H1 (cell line): ENCODE results near the gene CDC42EP5. TPM values are rescaled to one million over a fixed set of nuclear protein-coding genes. Genes with fewer than 3 reads are reported as not detected.
A peak's percentile ranks its signal among the peaks of the same experiment; 100 is the strongest.

ENCODE experiments used
- CTCF ChIA-PET: fragments of 300-600 bp; sonication (Branson Sonifier 250); formaldehyde crosslinking; loops from one replicate; lab custom pipeline; 2021; ENCODE audit not compliant: partially characterized antibody; lab: Charles Lee
- POLR2A ChIA-PET: fragments of 300-600 bp; sonication (Branson Sonifier 250); formaldehyde crosslinking; loops from one replicate; lab custom pipeline; 2021; ENCODE audit warnings: inconsistent platforms; ENCODE audit not compliant: partially characterized antibody; lab: Charles Lee
- DNase-seq, 2 experiments: peaks; one replicate each; pipeline versions ENCODE4 v3.0.0 to v3.0.0-alpha.2; 2010 to 2022; ENCODE audit warnings: low spot score in 2 of 2, low read depth in 1 of 2, mixed read lengths in 1 of 2
- FAIRE-seq: peaks from 2 replicates; lab custom pipeline; 2011; peaks lifted over from hg19 to GRCh38; lab: Jason Lieb, UNC
- H2AFZ ChIP-seq: 2 replicates; pipeline ENCODE4 v1.8.1; 2012; ENCODE audit warnings: low read length, inconsistent platforms
- H2AK5ac ChIP-seq: 2 replicates; pipeline ENCODE4 v1.6.1; 2013; ENCODE audit warnings: low read depth, low read length
- H2BK120ac ChIP-seq: replicated peaks from 2 replicates; pipeline ENCODE3; 2013; ENCODE audit warnings: low read depth, low read length, inconsistent platforms
- H2BK12ac ChIP-seq: 2 replicates; pipeline ENCODE4 v1.6.1; 2013; ENCODE audit warnings: low read depth, low read length
- H2BK15ac ChIP-seq: 2 replicates; pipeline ENCODE4 v1.6.1; 2013; ENCODE audit warnings: low read length
- H2BK20ac ChIP-seq: 2 replicates; pipeline ENCODE4 v1.6.1; 2013; ENCODE audit warnings: low read length
- H2BK5ac ChIP-seq: 2 replicates; pipeline ENCODE4 v1.6.1; 2013; ENCODE audit warnings: low read depth, low read length
- H3K14ac ChIP-seq: 2 replicates; pipeline ENCODE4 v1.6.1; 2013; ENCODE audit warnings: inconsistent platforms; ENCODE audit not compliant: insufficient read length
- H3K18ac ChIP-seq: 2 replicates; pipeline ENCODE4 v1.6.1; 2013; ENCODE audit warnings: low read length; ENCODE audit errors: extremely low read depth
- H3K23ac ChIP-seq: 2 replicates; pipeline ENCODE4 v1.6.1; 2013; ENCODE audit warnings: inconsistent platforms; ENCODE audit not compliant: insufficient read length
- H3K23me2 ChIP-seq: 2 replicates; pipeline ENCODE4 v1.6.1; 2013; ENCODE audit warnings: low read depth, low read length
- H3K27ac ChIP-seq: 2 replicates; pipeline ENCODE4 v1.6.1; 2011; ENCODE audit warnings: low read depth, low read length, inconsistent platforms
- H3K27me3 ChIP-seq, 4 experiments: replicated peaks in 1 of 4; 1 replicate in 1 of 4; 2 replicates in 3 of 4; pipeline versions ENCODE4 v1.6.1 to v1.8.1; 2011 to 2013; ENCODE audit warnings: low read length in 3 of 4, mild to moderate bottlenecking in 3 of 4, inconsistent platforms in 2 of 4, mixed read lengths in 2 of 4, moderate library complexity in 1 of 4; ENCODE audit not compliant: control insufficient read depth in 3 of 4, insufficient read depth in 3 of 4; ENCODE audit errors: extremely low read depth in 1 of 4
- H3K36me3 ChIP-seq, 4 experiments: 2 replicates each; pipeline versions ENCODE4 v1.6.1 to v1.8.1; 2011 to 2013; ENCODE audit warnings: mild to moderate bottlenecking in 4 of 4, low read length in 3 of 4, moderate library complexity in 2 of 4, control low read depth in 1 of 4, inconsistent platforms in 1 of 4; ENCODE audit not compliant: insufficient read depth in 4 of 4, control insufficient read depth in 2 of 4
- H3K4ac ChIP-seq: replicated peaks from 2 replicates; pipeline ENCODE3; 2013; ENCODE audit warnings: low read length, low read depth, mixed read lengths, inconsistent platforms; ENCODE audit not compliant: insufficient read length
- H3K4me1 ChIP-seq, 4 experiments: replicated peaks in 1 of 4; 1 replicate in 1 of 4; 2 replicates in 3 of 4; pipeline versions ENCODE4 v1.6.1 to v1.8.1; 2011 to 2013; ENCODE audit warnings: low read length in 3 of 4, inconsistent platforms in 2 of 4, mixed read lengths in 1 of 4; ENCODE audit not compliant: insufficient read depth in 4 of 4, control insufficient read depth in 3 of 4
- H3K4me2 ChIP-seq, 2 experiments: 2 replicates each; pipeline versions ENCODE4 v1.6.1 to v1.8.1; 2011 to 2013; ENCODE audit warnings: low read depth in 2 of 2, low read length in 2 of 2, control low read depth in 1 of 2, inconsistent platforms in 1 of 2, mild to moderate bottlenecking in 1 of 2; ENCODE audit not compliant: insufficient read depth in 1 of 2
- H3K4me3 ChIP-seq, 4 experiments: fragments of 200-600, 300-600 bp in 1 of 4; sonication (generic), shearing (Covaris generic), sonication (Bioruptor Twin) in 1 of 4; 2 replicates each; pipeline versions ENCODE4 v1.5.1 to v1.8.1; 2011 to 2016; ENCODE audit warnings: low read length in 4 of 4, low read depth in 3 of 4, control low read depth in 2 of 4, inconsistent platforms in 2 of 4, mild to moderate bottlenecking in 2 of 4, mixed read lengths in 1 of 4, moderate library complexity in 1 of 4; ENCODE audit not compliant: insufficient read depth in 2 of 4; ENCODE audit errors: extremely low read depth in 1 of 4
- H3K56ac ChIP-seq: replicated peaks from 2 replicates; pipeline ENCODE3; 2013; ENCODE audit warnings: low read depth, mild to moderate bottlenecking, mixed read lengths, low read length, inconsistent platforms; ENCODE audit not compliant: insufficient read length
- H3K79me1 ChIP-seq: 2 replicates; pipeline ENCODE4 v1.6.1; 2013; ENCODE audit warnings: low read depth, low read length, control low read depth
- H3K79me2 ChIP-seq, 2 experiments: 2 replicates each; pipeline versions ENCODE4 v1.6.1 to v1.8.1; 2012 to 2013; ENCODE audit warnings: low read length in 2 of 2, mild to moderate bottlenecking in 2 of 2, inconsistent platforms in 1 of 2; ENCODE audit not compliant: insufficient read depth in 2 of 2, control insufficient read depth in 1 of 2
- H3K9ac ChIP-seq, 4 experiments: replicated peaks in 1 of 4; 1 replicate in 1 of 4; 2 replicates in 3 of 4; pipeline versions ENCODE4 v1.6.1 to v1.8.1; 2011 to 2013; ENCODE audit warnings: low read depth in 3 of 4, low read length in 3 of 4, control low read depth in 2 of 4, mild to moderate bottlenecking in 2 of 4, moderate library complexity in 2 of 4, inconsistent platforms in 1 of 4; ENCODE audit errors: extremely low read depth in 1 of 4
- H3K9me3 ChIP-seq, 2 experiments: 2 replicates each; pipeline versions ENCODE4 v1.6.1 to v1.8.1; 2012 to 2013; ENCODE audit warnings: mild to moderate bottlenecking in 2 of 2, moderate library complexity in 2 of 2, control low read depth in 1 of 2, inconsistent platforms in 1 of 2, low read depth in 1 of 2, low read length in 1 of 2, mixed read lengths in 1 of 2; ENCODE audit not compliant: insufficient read depth in 2 of 2
- H4K20me1 ChIP-seq, 2 experiments: replicated peaks in 1 of 2; 2 replicates each; pipeline versions ENCODE3 to v1.8.1; 2011 to 2013; ENCODE audit warnings: inconsistent platforms in 2 of 2, low read length in 2 of 2, mild to moderate bottlenecking in 1 of 2; ENCODE audit not compliant: insufficient read depth in 2 of 2, control insufficient read depth in 1 of 2
- H4K5ac ChIP-seq: 2 replicates; pipeline ENCODE4 v1.6.1; 2013; ENCODE audit warnings: low read length, low read depth, mixed read lengths, inconsistent platforms; ENCODE audit not compliant: insufficient read length
- H4K8ac ChIP-seq: 2 replicates; pipeline ENCODE4 v1.8.0; 2013; ENCODE audit warnings: mild to moderate bottlenecking, moderate library complexity, low read length, inconsistent platforms; ENCODE audit not compliant: insufficient read depth; ENCODE audit errors: extremely low read depth
- H4K91ac ChIP-seq: replicated peaks from 2 replicates; pipeline ENCODE3; 2013; ENCODE audit warnings: low read length, mixed read lengths, inconsistent platforms; ENCODE audit not compliant: insufficient read length
- E2F6 ChIP-seq: IDR thresholded peaks from 2 replicates; pipeline ENCODE4 v1.6.1; 2012; ENCODE audit warnings: inconsistent platforms
- HDAC6 ChIP-seq: IDR thresholded peaks from one replicate; pipeline ENCODE4 v1.7.1; 2012; ENCODE audit warnings: low read depth, mild to moderate bottlenecking, inconsistent platforms, low read length, moderate library complexity
- KDM4A ChIP-seq: IDR thresholded peaks from one replicate; pipeline ENCODE4 v1.7.1; 2012; ENCODE audit warnings: low read depth, mild to moderate bottlenecking, moderate library complexity, low read length, inconsistent platforms; ENCODE audit not compliant: severe bottlenecking
- MAX ChIP-seq: IDR thresholded peaks from 2 replicates; pipeline ENCODE4 v1.6.1; 2012; ENCODE audit warnings: inconsistent platforms
- POLR2A ChIP-seq, 2 experiments: IDR thresholded peaks; 1 replicate in 1 of 2; 2 replicates in 1 of 2; pipeline ENCODE4 v1.6.1; 2011; ENCODE audit warnings: low read depth in 2 of 2, low read length in 2 of 2, mild to moderate bottlenecking in 2 of 2; ENCODE audit errors: control extremely low read depth in 1 of 2
- POU5F1 ChIP-seq: IDR thresholded peaks from 2 replicates; pipeline ENCODE4 v1.6.1; 2011; ENCODE audit warnings: low read depth, mild to moderate bottlenecking, low read length, moderate library complexity
- RBBP5 ChIP-seq: IDR thresholded peaks from 2 replicates; pipeline ENCODE4 v1.7.1; 2012; ENCODE audit warnings: low read depth, mild to moderate bottlenecking, inconsistent platforms, low read length, moderate library complexity, borderline replicate concordance
- RNF2 ChIP-seq: fragments of 200-900, 300-1000 bp; sonication (generic); IDR thresholded peaks from 2 replicates; pipeline ENCODE4 v1.7.1; 2016; ENCODE audit warnings: borderline replicate concordance, low read depth, mild to moderate bottlenecking, antibody characterized with exemption, low read length; ENCODE audit not compliant: poor library complexity, severe bottlenecking; ENCODE audit errors: missing control alignments
- SIN3A ChIP-seq, 2 experiments: IDR thresholded peaks in 1 of 2; conservative IDR thresholded peaks in 1 of 2; 2 replicates each; pipeline ENCODE4 v1.6.1; 2011 to 2012; ENCODE audit warnings: low read length in 2 of 2, improper control_type of control experiment in 1 of 2, low read depth in 1 of 2, mild to moderate bottlenecking in 1 of 2
- TAF1 ChIP-seq: IDR thresholded peaks from 2 replicates; pipeline ENCODE4 v1.6.1; 2011; ENCODE audit warnings: mild to moderate bottlenecking, low read depth, low read length
- WGBS, 2 experiments: shearing (Covaris generic) in 1 of 2; methylation state at CpG; one replicate each; pipeline versions ENCODE4 v1.1.6 to v1.1.7; 2013 to 2015; ENCODE audit warnings: low lambda C conversion rate in 2 of 2, mixed read lengths in 2 of 2, inconsistent platforms in 1 of 2, low coverage in 1 of 2, missing lambda C conversion rate in 1 of 2; ENCODE audit not compliant: insufficient replicate concordance in 2 of 2, insufficient coverage in 1 of 2, insufficient read length in 1 of 2; ENCODE audit errors: extremely low coverage in 1 of 2, missing lambda C conversion rate in 1 of 2; 5-methylcytosine and 5-hydroxymethylcytosine counted together
- polyA plus RNA-seq, 7 experiments: library from polyadenylated mRNA; depleted of rRNA in 3 of 7; stranded (reverse) in 5 of 7; unstranded in 2 of 7; fragments of >200 nt in 5 of 7; fragments of 200-250 nt in 2 of 7; gene quantifications; 1 replicate in 5 of 7; 2 replicates in 1 of 7; 4 replicates in 1 of 7; pipeline versions ENCODE4 v1.2.1 to v1.2.3, GENCODE V29; 2011 to 2013; ENCODE audit warnings: missing spikeins in 2 of 7, mixed read lengths in 2 of 7
- total RNA-seq: library from RNA; stranded (reverse); fragmentation: NEBNext Ultra II Directional; extraction: Animal tissue kit (Norgen Biotek cat#: 25700); gene quantifications from 2 replicates; pipeline ENCODE4 v1.2.1, GENCODE V29; 2021

Gene CDC42EP5
- total and polyA plus RNA-seq, 2 of the 8 experiments (the other 6 are each of a cell fraction or from before 2014, with no cell fraction given), result 1.8 to 2.1 TPM

GRCh38 chr19:54463531-54464043 is 9.5 kb downstream of the CDC42EP5 start, which contains the start of gene LENG9:
LENG9 (minus strand) TSS chr19:54463778; CDS start chr19:54463526, 252 bp downstream.
- no peak within 1 kb of the TSS for H2BK120ac ChIP-seq
- peak within 1 kb of the TSS; percentile 97 for H3K4ac ChIP-seq
- H2AFZ ChIP-seq, result no peak within 1 kb of the TSS
- H3K14ac ChIP-seq, result no peak within 1 kb of the TSS
- H2AK5ac ChIP-seq, result no peak within 1 kb of the TSS
- peak within 1 kb of the TSS; percentile 86 for H3K27ac ChIP-seq
- H3K23me2 ChIP-seq, result peaks cover 10% of the 10 kb centered on the region; the same call in 1 of the 2 replicates
- H3K4me2 ChIP-seq, result peak within 1 kb of the TSS; percentile 35 to 95
- H4K20me1 ChIP-seq, result peaks cover 4 to 19% of the 10 kb centered on the region in 2 experiments
- H3K4me3 ChIP-seq, result peak within 1 kb of the TSS; percentile 68 to 87 (median 80)
- ChIA-PET CTCF (interaction anchor here (1.0 kb wide), 1 partner anchor 876 kb away, joined by 5 read pairs; the partner anchor contains the start of gene KMT5C), POLR2A (interaction anchor here (0.6 to 6.7 kb wide), 14 partner anchors 10 to 1084 kb away, joined by 3 to 129 read pairs (median 4); partner anchors contain the start of genes CDC42EP5, LENG8 and RPS9)
- no peaks in the 10 kb centered on the region for H3K9me3 ChIP-seq
- peaks cover 0 to 4% of the 10 kb centered on the region in 2 experiments; a peak in 1 of 4 replicates for H3K79me2 ChIP-seq
- H3K18ac ChIP-seq, result peak within 1 kb of the TSS; percentile 96
- H3K4me1 ChIP-seq, result peaks cover 0 to 8% (median 5%) of the 10 kb centered on the region in 4 experiments; a peak in 5 of 7 replicates
- H3K27me3 ChIP-seq, result peaks cover 0 to 11% (median 5%) of the 10 kb centered on the region in 4 experiments; a peak in 5 of 7 replicates
- peak within 1 kb of the TSS; percentile 73 to 77 (median 76) for H3K9ac ChIP-seq
- H2BK12ac ChIP-seq, result 0 out of 2 replicates have a peak within 1 kb of the TSS, but pooled peaks have one; percentile 27
- H3K56ac ChIP-seq, result peak within 1 kb of the TSS; percentile 82
- H3K23ac ChIP-seq, result no peak within 1 kb of the TSS
- FAIRE-seq, result no peak
- H4K5ac ChIP-seq, result peak within 1 kb of the TSS; percentile 83
- peak; percentile 92 to 98 for DNase-seq
- peak within 1 kb of the TSS; percentile 81 for H4K91ac ChIP-seq
- peak within 1 kb of the TSS; percentile 91 for H4K8ac ChIP-seq
- H3K36me3 ChIP-seq, result peaks cover 8 to 31% (median 13%) of the 10 kb centered on the region in 4 experiments; a peak in 6 of 8 replicates
- H2BK5ac ChIP-seq, result peak within 1 kb of the TSS; percentile 94
- peak within 1 kb of the TSS; percentile 46; the same call in 1 of the 2 replicates for H2BK15ac ChIP-seq
- WGBS, 2 experiments, result 3% methylated on average over 39 of the region's 41 CpGs; no CpG with 5 or more reads in 1 of the 2 experiments
- no peak within 1 kb of the TSS for H2BK20ac ChIP-seq
- peaks cover 13% of the 10 kb centered on the region for H3K79me1 ChIP-seq
- TF ChIP-seq MAX, result peak; percentile 62; the same call in 1 of the 2 replicates
- TF ChIP-seq RBBP5, result 0 out of 2 replicates have a peak, but pooled peaks have one; percentile 90
- no peak for TF ChIP-seq HDAC6
- TF ChIP-seq RNF2, result no peak
- TF ChIP-seq TAF1, result peak; percentile 61
- TF ChIP-seq POU5F1, result no peak
- peak; percentile 43 to 57; a peak in 2 of 3 replicates for TF ChIP-seq POLR2A (IDR thresholded peaks at IDR 0.05; ENCODE audit: control extremely low read depth in 1 of 2, low read depth in 2 of 2, low read length in 2 of 2)
- peak; percentile 59 for TF ChIP-seq KDM4A
- 0 out of 2 replicates have a peak, but pooled peaks have one; percentile 10 for TF ChIP-seq E2F6
- peak in 1 of 2 experiments; percentile 36; a peak in 2 of 4 replicates for TF ChIP-seq SIN3A (conservative IDR thresholded peaks at IDR 0.05 in 1 of 2, IDR thresholded peaks at IDR 0.05 in 1 of 2; ENCODE audit: low read depth in 1 of 2, low read length in 2 of 2)
